K562 (cell line): ENCODE measurements around the gene LAMB1. TPM values are rescaled to one million over a fixed set of nuclear protein-coding genes. Genes with fewer than 3 reads are reported as not detected.

Experiments
- ATAC-seq: fragments of 200-7000 bp; cut with Tn5 transposase; 3 replicates; pipeline ENCODE4 v1.9.1; 2020; ENCODE audit warnings: moderate library complexity
- BruUV-seq: library from RNA; stranded (reverse); fragments of 400-500 nt; replicated peaks from 2 replicates; lab custom pipeline; 2021; lab: Mats Ljungman, UMichigan
- CTCF ChIA-PET: fragments of 300-600 bp; formaldehyde crosslinking; extraction: SDS; loops from one replicate; lab custom pipeline; 2021; ENCODE audit warnings: low intra/inter-chr PET ratio; lab: Yijun Ruan, JAX
- POLR2A ChIA-PET: fragments of 300-600, 350-650 bp; sonication (Branson Sonifier 250); formaldehyde crosslinking; extraction: SDS; loops from one replicate; lab custom pipeline; 2021; ENCODE audit warnings: antibody characterized with exemption, inconsistent platforms; lab: Yijun Ruan, JAX
- DNase-seq, 4 experiments: peaks; one replicate each; pipeline versions ENCODE4 v3.0.0 to v3.0.0-alpha.2; 2011 to 2018; ENCODE audit warnings: low spot score in 3 of 4, mixed read lengths in 3 of 4; ENCODE audit errors: extremely low read depth in 1 of 4
- FAIRE-seq: peaks from 2 replicates; lab custom pipeline; 2011; peaks lifted over from hg19 to GRCh38; lab: Jason Lieb, UNC
- H2AFZ ChIP-seq: 2 replicates; pipeline ENCODE4 v1.6.0; 2011; ENCODE audit warnings: low read depth, low read length, control low read depth, inconsistent platforms
- H3K27ac ChIP-seq: fragments of 200-600 bp; 3 replicates; pipeline ENCODE4 v1.8.0; 2011; ENCODE audit warnings: low read depth, mild to moderate bottlenecking, control low read depth, inconsistent platforms, low read length, moderate library complexity, mixed read lengths; ENCODE audit errors: extremely low read depth
- H3K27me3 ChIP-seq, 2 experiments: fragments of 300-600 bp in 1 of 2; 2 replicates in 1 of 2; 3 replicates in 1 of 2; pipeline versions ENCODE4 v1.6.0 to v1.8.0; 2011; ENCODE audit warnings: inconsistent platforms in 2 of 2, low read length in 2 of 2, mild to moderate bottlenecking in 1 of 2, mixed read lengths in 1 of 2, moderate library complexity in 1 of 2; ENCODE audit not compliant: control insufficient read depth in 2 of 2, insufficient read depth in 2 of 2
- H3K36me3 ChIP-seq: fragments of 300-600 bp; 3 replicates; pipeline ENCODE4 v1.8.0; 2011; ENCODE audit warnings: mild to moderate bottlenecking, low read length, inconsistent platforms; ENCODE audit not compliant: control insufficient read depth, insufficient read depth
- H3K4me1 ChIP-seq, 2 experiments: fragments of 200-600 bp in 1 of 2; replicated peaks in 1 of 2; 2 replicates in 1 of 2; 3 replicates in 1 of 2; pipeline versions ENCODE4 v1.5.1 to v1.8.0; 2011; ENCODE audit warnings: inconsistent platforms in 2 of 2, low read length in 2 of 2, mild to moderate bottlenecking in 1 of 2, mixed read lengths in 1 of 2, moderate library complexity in 1 of 2; ENCODE audit not compliant: control insufficient read depth in 2 of 2, insufficient read depth in 2 of 2
- H3K4me2 ChIP-seq: 2 replicates; pipeline ENCODE4 v1.6.1; 2011; ENCODE audit warnings: low read length, control low read depth, inconsistent platforms, mixed read lengths; ENCODE audit not compliant: insufficient read depth
- H3K4me3 ChIP-seq: fragments of 200-600 bp; sonication (generic), shearing (Covaris generic); 2 replicates; pipeline ENCODE4 v1.5.1; 2016; ENCODE audit warnings: control low read depth, inconsistent platforms
- H3K79me2 ChIP-seq: fragments of 200-600 bp; 3 replicates; pipeline ENCODE4 v1.8.0; 2011; ENCODE audit warnings: low read length, inconsistent platforms; ENCODE audit not compliant: control insufficient read depth, insufficient read depth
- H3K9ac ChIP-seq, 2 experiments: 2 replicates each; pipeline versions ENCODE4 v1.6.0 to v1.6.1; 2011; ENCODE audit warnings: low read depth in 2 of 2, low read length in 2 of 2, control low read depth in 1 of 2, inconsistent platforms in 1 of 2, mild to moderate bottlenecking in 1 of 2, mixed read lengths in 1 of 2; ENCODE audit not compliant: insufficient read depth in 1 of 2
- H3K9me1 ChIP-seq: one replicate; pipeline ENCODE4 v1.6.0; 2011; ENCODE audit warnings: inconsistent platforms, mild to moderate bottlenecking, low read length, moderate library complexity; ENCODE audit not compliant: control insufficient read depth, insufficient read depth
- H3K9me3 ChIP-seq: replicated peaks from 2 replicates; pipeline ENCODE4 v1.5.1; 2011; ENCODE audit warnings: low read depth, low read length, inconsistent platforms; ENCODE audit not compliant: control insufficient read depth, insufficient read depth
- H4K20me1 ChIP-seq: replicated peaks from 2 replicates; pipeline ENCODE4 v1.6.1; 2011; ENCODE audit warnings: low read length, inconsistent platforms, mixed read lengths; ENCODE audit not compliant: control insufficient read depth, insufficient read depth
- DPF2 ChIP-seq: fragments of 450-650 bp; IDR thresholded peaks from 2 replicates; pipeline ENCODE4 v1.6.1; 2016
- FOXA1 ChIP-seq: fragments of 450-650 bp; IDR thresholded peaks from 2 replicates; pipeline ENCODE4 v1.6.1; 2016; ENCODE audit warnings: mild to moderate bottlenecking, borderline replicate concordance
- LCOR ChIP-seq: sonication (generic); formaldehyde crosslinking; IDR thresholded peaks from 2 replicates; pipeline ENCODE4 v1.8.0; 2022; ENCODE audit warnings: mild to moderate bottlenecking, missing genetic modification reagents
- SPI1 ChIP-seq: IDR thresholded peaks from 2 replicates; pipeline ENCODE4 v1.6.1; 2011; ENCODE audit warnings: low read depth, low read length, control low read depth, borderline replicate concordance
- ZNF174 ChIP-seq: fragments of 250-450 bp; sonication (Bioruptor Pico); IDR thresholded peaks from 2 replicates; pipeline ENCODE4 v1.4.0; 2020; ENCODE audit warnings: mild to moderate bottlenecking
- WGBS: fragments of 100-300 bp; shearing (Covaris generic); methylation state at CpG from one replicate; pipeline ENCODE4 v1.1.6; 2016; ENCODE audit warnings: low coverage, mixed read lengths; ENCODE audit not compliant: insufficient coverage; ENCODE audit errors: missing lambda C conversion rate; 5-methylcytosine and 5-hydroxymethylcytosine counted together
- in situ Hi-C: fragments of 300-500 bp; cut with MboI; formaldehyde crosslinking; loops from 4 replicates; pipeline ENCODE4 v1.15.0; 2018; ENCODE audit warnings: inconsistent platforms, mixed read lengths
- intact Hi-C: fragments of 100-400 bp; cut with micrococcal nuclease; formaldehyde crosslinking; loops from 2 replicates; pipeline ENCODE4 v1.14.2; 2022
- polyA plus RNA-seq, 8 experiments: library from polyadenylated mRNA; depleted of rRNA in 4 of 8; stranded (reverse) in 5 of 8; unstranded in 3 of 8; fragments of >200 nt; fragmentation: Nextera tagmentation in 2 of 8; fragmentation: Illumina TruSeq in 1 of 8; extraction: Ambion mirVana in 2 of 8; extraction: Trizol in 1 of 8; gene quantifications; 2 replicates each; pipeline versions ENCODE4 v1.2.1 to v1.2.3, GENCODE V29; 2011 to 2014; ENCODE audit warnings: inconsistent platforms in 1 of 8, missing spikeins in 1 of 8
- total RNA-seq, 7 experiments: library from RNA; depleted of rRNA in 6 of 7; stranded (reverse); fragments of >200 nt in 6 of 7; fragmentation: Illumina TruSeq in 2 of 7; extraction: Trizol in 2 of 7; gene quantifications; 2 replicates each; pipeline versions ENCODE4 v1.2.1 to v1.2.3, GENCODE V29; 2011 to 2021; ENCODE audit warnings: low replicate concordance in 1 of 7
- TF ChIP-seq, protein P1 (sequence below): IDR thresholded peaks from 2 replicates; pipeline ENCODE4 v1.6.1; 2016; ENCODE audit warnings: missing genetic modification characterization, missing compliant biosample characterization
- TF ChIP-seq, protein P2 (sequence below): fragments of 250-450 bp; sonication (Bioruptor Pico); IDR thresholded peaks from 2 replicates; pipeline ENCODE4 v1.5.0; 2020; ENCODE audit warnings: mild to moderate bottlenecking, borderline replicate concordance

LAMB1 gene
- total and polyA plus RNA-seq, 9 of the 15 experiments (the other 6 are each of a cell fraction or from before 2014, with no cell fraction given): 6.0 to 17.7 (median 12.3) TPM

DNA sequence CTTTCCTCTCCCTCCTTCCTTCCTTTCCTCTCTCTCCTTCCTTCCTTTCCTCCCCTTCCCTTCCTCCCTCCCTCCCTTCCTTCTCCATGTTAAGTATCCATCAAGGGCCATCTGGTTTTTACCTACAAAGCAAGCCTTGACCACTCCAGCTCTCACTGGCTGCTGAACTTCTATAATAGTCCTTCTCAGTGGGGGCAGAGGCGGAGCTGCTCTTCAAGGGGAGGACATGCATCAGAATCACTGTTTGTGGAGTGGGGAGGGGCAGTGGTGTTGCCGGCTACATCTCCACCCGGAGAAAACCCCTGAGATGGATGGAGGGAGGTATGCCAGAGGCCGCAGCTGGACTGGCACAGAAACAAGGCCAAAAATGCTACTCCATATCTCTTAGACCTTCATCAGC is 25.9 kb downstream of the LAMB1 start:
- H3K4me3 ChIP-seq: no peak overlapping the region
- peaks cover 0 to 11% of the 10 kb centered on the region in 2 experiments; a peak in 3 of 5 replicates for H3K4me1 ChIP-seq
- no peaks in the 10 kb centered on the region for H3K79me2 ChIP-seq
- no peaks in the 10 kb centered on the region for H3K27me3 ChIP-seq
- WGBS: 61% methylated on average over 4 of the region's 4 CpGs
- BruUV-seq: no TSS peak
- CTCF ChIA-PET: no interaction called here
- intact Hi-C loops: loop anchor here (10.0 kb wide), 1 partner anchor 62 kb away; no protein-coding TSS in a partner anchor
- in situ Hi-C loops: no loop called here
- no peak for DNase-seq
- H2AFZ ChIP-seq: no peak overlapping the region
- no peaks in the 10 kb centered on the region for H3K9me3 ChIP-seq
- POLR2A ChIA-PET: interaction anchor here (0.8 to 0.9 kb wide), 2 partner anchors 22 to 28 kb away, joined by 3 read pairs; no protein-coding TSS in a partner anchor
- H4K20me1 ChIP-seq: no peaks in the 10 kb centered on the region
- no peaks in the 10 kb centered on the region for H3K9me1 ChIP-seq
- no peak for FAIRE-seq
- H3K27ac ChIP-seq: no peak overlapping the region
- H3K4me2 ChIP-seq: no peak overlapping the region
- H3K36me3 ChIP-seq: peaks cover 17% of the 10 kb centered on the region; the same call in 2 of the 3 replicates
- H3K9ac ChIP-seq: no peak overlapping the region
- TF ChIP-seq, protein P1, sequence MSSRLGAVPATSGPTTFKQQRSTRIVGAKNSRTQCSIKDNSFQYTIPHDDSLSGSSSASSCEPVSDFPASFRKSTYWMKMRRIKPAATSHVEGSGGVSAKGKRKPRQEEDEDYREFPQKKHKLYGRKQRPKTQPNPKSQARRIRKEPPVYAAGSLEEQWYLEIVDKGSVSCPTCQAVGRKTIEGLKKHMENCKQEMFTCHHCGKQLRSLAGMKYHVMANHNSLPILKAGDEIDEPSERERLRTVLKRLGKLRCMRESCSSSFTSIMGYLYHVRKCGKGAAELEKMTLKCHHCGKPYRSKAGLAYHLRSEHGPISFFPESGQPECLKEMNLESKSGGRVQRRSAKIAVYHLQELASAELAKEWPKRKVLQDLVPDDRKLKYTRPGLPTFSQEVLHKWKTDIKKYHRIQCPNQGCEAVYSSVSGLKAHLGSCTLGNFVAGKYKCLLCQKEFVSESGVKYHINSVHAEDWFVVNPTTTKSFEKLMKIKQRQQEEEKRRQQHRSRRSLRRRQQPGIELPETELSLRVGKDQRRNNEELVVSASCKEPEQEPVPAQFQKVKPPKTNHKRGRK: 0 out of 2 replicates have a peak, but pooled peaks have one; percentile 24
- no peak for TF ChIP-seq LCOR (CRISPR knock-in tag)
- ATAC-seq: no peak

DNA sequence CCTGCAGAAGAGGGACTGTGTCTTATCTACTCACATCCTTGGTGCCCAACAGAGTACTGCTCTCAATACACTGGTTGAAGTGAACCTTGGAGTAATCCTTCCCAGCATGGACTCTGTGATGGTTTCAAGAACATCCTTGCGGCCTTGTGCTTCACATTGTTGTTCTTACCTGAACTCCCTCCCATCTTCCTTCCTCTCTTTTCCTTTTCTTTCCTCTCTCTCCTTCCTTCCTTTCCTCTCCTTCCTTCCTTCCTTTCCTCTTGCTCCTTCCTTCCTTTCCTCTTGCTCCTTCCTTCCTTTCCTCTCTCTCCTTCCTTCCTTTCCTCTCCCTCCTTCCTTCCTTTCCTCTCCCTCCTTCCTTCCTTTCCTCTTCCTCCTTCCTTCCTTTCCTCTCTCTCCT is 26.3 kb downstream of the LAMB1 start:
- Histone ChIP-seq H2AFZ (no peak overlapping the region), H3K9me3 (no peaks in the 10 kb centered on the region), H3K9me1 (no peaks in the 10 kb centered on the region), H3K4me3 (no peak overlapping the region), H3K27me3 (no peaks in the 10 kb centered on the region), H3K27ac (no peak overlapping the region), H4K20me1 (no peaks in the 10 kb centered on the region), H3K79me2 (no peaks in the 10 kb centered on the region), H3K36me3 (peaks cover 17% of the 10 kb centered on the region; the same call in 2 of the 3 replicates), H3K4me2 (no peak overlapping the region), H3K9ac (no peak overlapping the region), H3K4me1 (peaks cover 0 to 15% of the 10 kb centered on the region in 2 experiments; a peak in 3 of 5 replicates)
- TF ChIP-seq, protein P2, sequence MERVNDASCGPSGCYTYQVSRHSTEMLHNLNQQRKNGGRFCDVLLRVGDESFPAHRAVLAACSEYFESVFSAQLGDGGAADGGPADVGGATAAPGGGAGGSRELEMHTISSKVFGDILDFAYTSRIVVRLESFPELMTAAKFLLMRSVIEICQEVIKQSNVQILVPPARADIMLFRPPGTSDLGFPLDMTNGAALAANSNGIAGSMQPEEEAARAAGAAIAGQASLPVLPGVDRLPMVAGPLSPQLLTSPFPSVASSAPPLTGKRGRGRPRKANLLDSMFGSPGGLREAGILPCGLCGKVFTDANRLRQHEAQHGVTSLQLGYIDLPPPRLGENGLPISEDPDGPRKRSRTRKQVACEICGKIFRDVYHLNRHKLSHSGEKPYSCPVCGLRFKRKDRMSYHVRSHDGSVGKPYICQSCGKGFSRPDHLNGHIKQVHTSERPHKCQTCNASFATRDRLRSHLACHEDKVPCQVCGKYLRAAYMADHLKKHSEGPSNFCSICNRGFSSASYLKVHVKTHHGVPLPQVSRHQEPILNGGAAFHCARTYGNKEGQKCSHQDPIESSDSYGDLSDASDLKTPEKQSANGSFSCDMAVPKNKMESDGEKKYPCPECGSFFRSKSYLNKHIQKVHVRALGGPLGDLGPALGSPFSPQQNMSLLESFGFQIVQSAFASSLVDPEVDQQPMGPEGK (CRISPR knock-in tag): no peak
- TF ChIP-seq, protein P1: peak; percentile 71
- no peak for TF ChIP-seq SPI1
- TF ChIP-seq FOXA1: no peak
- TF ChIP-seq DPF2: no peak
- no peak for TF ChIP-seq ZNF174 (CRISPR knock-in tag)
- 100% methylated on average over 1 of the region's 1 CpG for WGBS
- FAIRE-seq: no peak
- intact Hi-C loops: loop anchor here (10.0 kb wide), 1 partner anchor 62 kb away; no protein-coding TSS in a partner anchor
- ATAC-seq: peak; percentile 24; the same call in 2 of the 3 replicates
- CTCF ChIA-PET: no interaction called here
- DNase-seq: no peak
- POLR2A ChIA-PET: interaction anchor here (0.7 to 0.8 kb wide), 2 partner anchors 22 to 91 kb away, joined by 3 read pairs; no protein-coding TSS in a partner anchor
- in situ Hi-C loops: no loop called here
- BruUV-seq: no TSS peak
